Measurements from ENCODE around the gene NAA16. TPM values are rescaled to one million over a fixed set of nuclear protein-coding genes. Genes with fewer than 3 reads are reported as not detected.

NAA16 gene
- polyA plus RNA-seq, 6 donors from 2014 or later: 7.7 to 18.1 (median 9.9) TPM

GRCh38 chr13:41289463-41289881 is 21.6 kb upstream of the NAA16 start:
- Mint-ChIP-seq H3K27ac (no peak overlapping the region), H3K27me3 (peaks cover 0 to 16% (median 9%) of the 10 kb centered on the region in 3 donors), H3K4me3 (no peak overlapping the region), H3K4me1 (no peaks in the 10 kb centered on the region), H3K36me3 (peaks cover 0 to 9% of the 10 kb centered on the region in 2 donors), H3K9me3 (peaks cover 0 to 19% (median 4%) of the 10 kb centered on the region in 7 donors)
- no peak for ATAC-seq (ENCODE audit: low read depth in 2 of 2)
- DNase-seq: no peak

- H3K36me3 Mint-ChIP-seq: peaks cover 0 to 9% of the 10 kb centered on the region in 2 donors
- H3K27me3 Mint-ChIP-seq: peaks cover 0 to 16% (median 9%) of the 10 kb centered on the region in 3 donors
- no peak overlapping the region for H3K4me3 Mint-ChIP-seq
- DNase-seq (no peak), ATAC-seq (ENCODE audit: low read depth in 2 of 2) (no peak)
- peaks cover 0 to 35% (median 5%) of the 10 kb centered on the region in 7 donors for H3K9me3 Mint-ChIP-seq
- H3K27ac Mint-ChIP-seq: no peak overlapping the region
- H3K4me1 Mint-ChIP-seq: no peaks in the 10 kb centered on the region
Measured at GRCh38 chr13:41291246-41291645, 19.8 kb upstream of the NAA16 start.

GRCh38 chr13:41293272-41293671 is 17.8 kb upstream of the NAA16 start:
- ATAC-seq (ENCODE audit: low read depth in 2 of 2) (no peak), DNase-seq (no peak)
- Mint-ChIP-seq H3K36me3 (peaks cover 0 to 9% of the 10 kb centered on the region in 2 donors), H3K9me3 (peaks cover 0 to 35% (median 5%) of the 10 kb centered on the region in 7 donors), H3K27me3 (peaks cover 0 to 13% (median 9%) of the 10 kb centered on the region in 3 donors), H3K27ac (no peak overlapping the region), H3K4me1 (no peaks in the 10 kb centered on the region), H3K4me3 (no peak overlapping the region)

- no peak for DNase-seq
- peaks cover 3 to 16% (median 9%) of the 10 kb centered on the region in 3 donors for H3K27me3 Mint-ChIP-seq
- H3K27ac Mint-ChIP-seq: no peak overlapping the region
Measured at GRCh38 chr13:41294914-41295313, 16.2 kb upstream of the NAA16 start.

GRCh38 chr13:41295973-41296372 is 15.1 kb upstream of the NAA16 start:
- DNase-seq (no peak), ATAC-seq (ENCODE audit: low read depth in 2 of 2) (no peak)
- Mint-ChIP-seq H3K4me1 (no peaks in the 10 kb centered on the region), H3K9me3 (peaks cover 0 to 35% (median 5%) of the 10 kb centered on the region in 7 donors), H3K4me3 (no peak overlapping the region), H3K27ac (no peak overlapping the region), H3K36me3 (peaks cover 0 to 9% of the 10 kb centered on the region in 2 donors), H3K27me3 (peaks cover 3 to 16% (median 9%) of the 10 kb centered on the region in 3 donors)

More at GRCh38 chr13:41294914-41295313, 16.2 kb upstream of the NAA16 start:
- peaks cover 0 to 35% (median 5%) of the 10 kb centered on the region in 7 donors for H3K9me3 Mint-ChIP-seq
- H3K4me3 Mint-ChIP-seq: no peak overlapping the region
- no peaks in the 10 kb centered on the region for H3K4me1 Mint-ChIP-seq
- no peak for ATAC-seq (ENCODE audit: low read depth in 2 of 2)
- H3K36me3 Mint-ChIP-seq: peaks cover 0 to 9% of the 10 kb centered on the region in 2 donors

GRCh38 chr13:41296879-41297646 is 14.0 kb upstream of the NAA16 start:
- no peak for ATAC-seq (ENCODE audit: low read depth in 2 of 2)

GRCh38 chr13:41299316-41300094 is 11.6 kb upstream of the NAA16 start:
- ATAC-seq (ENCODE audit: low read depth in 2 of 2) (no peak), DNase-seq (no peak)
- Mint-ChIP-seq H3K36me3 (no peaks in the 10 kb centered on the region), H3K4me1 (no peaks in the 10 kb centered on the region), H3K27ac (no peak overlapping the region), H3K4me3 (no peak overlapping the region), H3K9me3 (peaks cover 0 to 17% (median 0%) of the 10 kb centered on the region in 7 donors), H3K27me3 (peaks cover 0 to 6% (median 5%) of the 10 kb centered on the region in 3 donors)

More at GRCh38 chr13:41296879-41297646, 14.0 kb upstream of the NAA16 start:
- Mint-ChIP-seq H3K4me1 (no peaks in the 10 kb centered on the region), H3K4me3 (no peak overlapping the region), H3K27me3 (peaks cover 0 to 6% (median 3%) of the 10 kb centered on the region in 3 donors), H3K36me3 (no peaks in the 10 kb centered on the region), H3K9me3 (peaks cover 0 to 26% (median 5%) of the 10 kb centered on the region in 7 donors), H3K27ac (no peak overlapping the region)
- no peak for DNase-seq

GRCh38 chr13:41302743-41303142 is 8.3 kb upstream of the NAA16 start:
- Mint-ChIP-seq H3K4me1 (peaks cover 0 to 3% (median 0%) of the 10 kb centered on the region in 3 donors), H3K27me3 (peaks cover 8 to 14% (median 9%) of the 10 kb centered on the region in 3 donors), H3K27ac (no peak overlapping the region), H3K9me3 (no peaks in the 10 kb centered on the region), H3K4me3 (no peak overlapping the region), H3K36me3 (no peaks in the 10 kb centered on the region)
- no peak for DNase-seq
- ATAC-seq (ENCODE audit: low read depth in 2 of 2): no peak

- Mint-ChIP-seq H3K27ac (no peak overlapping the region), H3K27me3 (peaks cover 6 to 9% (median 8%) of the 10 kb centered on the region in 3 donors), H3K9me3 (no peaks in the 10 kb centered on the region), H3K36me3 (no peaks in the 10 kb centered on the region), H3K4me1 (peaks cover 0 to 3% (median 0%) of the 10 kb centered on the region in 3 donors), H3K4me3 (no peak overlapping the region)
- ATAC-seq (ENCODE audit: low read depth in 2 of 2): no peak
- DNase-seq: no peak
Measured at GRCh38 chr13:41304551-41304950, 6.5 kb upstream of the NAA16 start.

GRCh38 chr13:41306271-41307145 is 4.6 kb upstream of the NAA16 start:
- DNase-seq (no peak), ATAC-seq (ENCODE audit: low read depth in 2 of 2) (no peak)
- peaks cover 6 to 9% (median 8%) of the 10 kb centered on the region in 3 donors for H3K27me3 Mint-ChIP-seq
- peak overlapping the region in 1 of 6 donors; percentile 64 for H3K27ac Mint-ChIP-seq
- peak overlapping the region in 2 of 8 donors; percentile 10 to 29 for H3K4me3 Mint-ChIP-seq
- no peaks in the 10 kb centered on the region for H3K36me3 Mint-ChIP-seq
- peaks cover 0 to 7% (median 3%) of the 10 kb centered on the region in 3 donors for H3K4me1 Mint-ChIP-seq
- H3K9me3 Mint-ChIP-seq: no peaks in the 10 kb centered on the region

- H3K36me3 Mint-ChIP-seq: no peaks in the 10 kb centered on the region
- ATAC-seq (ENCODE audit: low read depth in 2 of 2): no peak
- no peak for DNase-seq
- H3K27me3 Mint-ChIP-seq: peaks cover 6 to 9% (median 8%) of the 10 kb centered on the region in 3 donors
- H3K4me3 Mint-ChIP-seq: peak overlapping the region in 1 of 8 donors; percentile 73
- peaks cover 0 to 11% (median 3%) of the 10 kb centered on the region in 3 donors for H3K4me1 Mint-ChIP-seq
- H3K9me3 Mint-ChIP-seq: no peaks in the 10 kb centered on the region
- peak overlapping the region in 1 of 6 donors; percentile 74 for H3K27ac Mint-ChIP-seq
Measured at GRCh38 chr13:41307884-41308640, 3.0 kb upstream of the NAA16 start.
